HT1080 (cell line): ENCODE results near the gene UTRN. TPM values are rescaled to one million over a fixed set of nuclear protein-coding genes. Genes with fewer than 3 reads are reported as not detected.
A peak's percentile ranks its signal among the peaks of the same experiment; 100 is the strongest.

Experiments used
- DNase-seq: peaks from one replicate; pipeline ENCODE4 v3.0.0-alpha.2; 2015; ENCODE audit warnings: low read depth
- polyA plus RNA-seq, 2 experiments: library from polyadenylated mRNA; depleted of rRNA; stranded (reverse); fragments of >200 nt; gene quantifications; 2 replicates each; pipeline ENCODE4 v1.2.3, GENCODE V29; 2015
- total RNA-seq: library from RNA; depleted of rRNA; stranded (reverse); fragments of >200 nt; shearing (Covaris generic); gene quantifications from 2 replicates; pipeline ENCODE4 v1.2.3, GENCODE V29; 2014; rRNA removed

UTRN gene
- 26.0 and 34.3 TPM in 2 replicates for total RNA-seq
- polyA plus RNA-seq (2015; cell fraction: cytosol; rRNA removed), result 8.1 and 10.1 TPM in 2 replicates
- 74.9 and 82.3 TPM in 2 replicates for polyA plus RNA-seq (2015; cell fraction: nucleus; rRNA removed)

DNA sequence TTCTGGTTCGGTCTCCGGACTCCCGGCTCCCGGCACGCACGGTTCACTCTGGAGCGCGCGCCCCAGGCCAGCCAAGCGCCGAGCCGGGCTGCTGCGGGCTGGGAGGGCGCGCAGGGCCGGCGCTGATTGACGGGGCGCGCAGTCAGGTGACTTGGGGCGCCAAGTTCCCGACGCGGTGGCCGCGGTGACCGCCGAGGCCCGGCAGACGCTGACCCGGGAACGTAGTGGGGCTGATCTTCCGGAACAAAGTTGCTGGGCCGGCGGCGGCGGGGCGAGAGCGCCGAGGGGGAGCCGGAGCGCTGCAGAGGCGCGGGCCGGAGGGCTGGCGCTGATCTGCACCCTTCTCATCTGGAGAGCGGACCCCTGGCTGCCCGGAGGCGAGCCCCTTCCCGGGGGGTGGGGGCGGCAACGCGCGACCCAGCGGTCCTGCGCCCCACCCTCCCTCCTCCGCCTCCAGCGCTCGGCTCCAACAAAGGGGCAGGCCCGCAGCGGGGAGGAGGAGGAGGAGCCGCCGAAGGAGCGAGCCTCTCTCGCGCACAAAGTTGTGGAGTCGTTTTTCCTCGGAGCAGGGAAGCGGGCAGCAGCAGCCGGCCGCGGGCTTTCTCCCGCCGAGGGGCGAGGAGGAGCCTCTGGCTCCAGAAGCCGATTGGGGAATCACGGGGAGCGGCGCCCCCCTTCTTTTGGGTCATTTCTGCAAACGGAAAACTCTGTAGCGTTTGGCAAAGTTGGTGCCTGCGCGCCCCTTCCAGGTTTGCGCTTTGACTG lies at the start of gene UTRN:
UTRN (plus strand) TSS at position 553 of the 765 bp plus-strand sequence. CDS start 6,494 bp downstream, outside the sequence.
- peak; percentile 86 for DNase-seq

DNA sequence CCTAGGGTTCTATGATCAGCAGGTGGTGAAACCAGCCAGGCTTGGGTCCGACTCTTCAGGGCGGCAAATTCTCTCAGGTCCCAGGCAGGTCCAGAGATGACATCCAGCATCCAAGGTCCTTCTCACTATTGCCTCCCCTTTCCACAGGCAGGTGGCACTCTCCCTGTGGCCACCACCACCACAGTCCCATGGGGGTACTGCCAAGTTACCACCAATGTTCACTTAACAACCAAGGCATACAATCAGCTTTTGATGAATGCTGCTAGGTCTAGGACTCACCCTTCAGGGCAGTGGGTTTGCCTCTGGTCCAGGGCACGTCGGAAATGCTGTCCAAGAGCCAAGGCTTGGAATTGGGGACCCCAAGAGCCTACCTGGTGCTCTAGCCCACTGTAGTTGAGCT lies 40.4 kb upstream of the UTRN start:
- no peak for DNase-seq

DNA sequence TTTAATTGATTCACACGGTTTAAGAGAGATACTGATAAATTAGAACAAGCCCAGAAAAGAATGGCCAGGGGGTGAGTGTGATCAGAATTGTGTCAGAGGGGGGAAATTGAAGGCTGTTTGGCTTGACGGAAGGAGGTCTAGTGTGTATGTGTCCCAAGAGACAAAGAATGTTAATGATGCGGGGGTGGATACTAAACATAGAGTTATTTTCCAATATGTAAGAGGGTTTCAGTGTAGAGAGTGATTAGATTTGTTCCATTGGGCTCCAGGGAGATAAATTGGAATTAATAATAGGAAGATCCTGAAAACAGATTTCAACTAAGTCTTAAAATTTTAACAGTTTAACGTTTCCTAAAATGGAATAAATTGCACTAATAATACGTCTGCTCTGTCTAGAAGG lies 38.1 kb upstream of the UTRN start:
- DNase-seq, result no peak

DNA sequence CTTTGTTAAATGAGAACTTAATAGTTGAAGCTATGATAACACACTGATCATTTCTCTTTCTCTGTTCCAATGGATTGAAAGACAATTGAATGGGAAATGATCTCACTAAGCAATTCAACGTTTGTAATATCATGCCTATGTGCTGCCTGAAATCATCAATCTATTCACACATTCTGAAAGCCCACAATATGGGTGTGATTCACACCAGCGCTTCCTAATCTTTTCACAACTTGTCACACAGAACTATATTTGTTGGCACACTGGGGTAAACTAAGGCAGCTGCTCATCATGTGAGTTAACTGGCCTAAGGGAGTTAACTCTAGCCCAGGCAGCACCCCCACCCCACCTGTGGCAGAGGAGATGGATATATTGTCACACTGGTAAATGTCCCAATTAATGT lies 37.1 kb upstream of the UTRN start:
- DNase-seq, result no peak

DNA sequence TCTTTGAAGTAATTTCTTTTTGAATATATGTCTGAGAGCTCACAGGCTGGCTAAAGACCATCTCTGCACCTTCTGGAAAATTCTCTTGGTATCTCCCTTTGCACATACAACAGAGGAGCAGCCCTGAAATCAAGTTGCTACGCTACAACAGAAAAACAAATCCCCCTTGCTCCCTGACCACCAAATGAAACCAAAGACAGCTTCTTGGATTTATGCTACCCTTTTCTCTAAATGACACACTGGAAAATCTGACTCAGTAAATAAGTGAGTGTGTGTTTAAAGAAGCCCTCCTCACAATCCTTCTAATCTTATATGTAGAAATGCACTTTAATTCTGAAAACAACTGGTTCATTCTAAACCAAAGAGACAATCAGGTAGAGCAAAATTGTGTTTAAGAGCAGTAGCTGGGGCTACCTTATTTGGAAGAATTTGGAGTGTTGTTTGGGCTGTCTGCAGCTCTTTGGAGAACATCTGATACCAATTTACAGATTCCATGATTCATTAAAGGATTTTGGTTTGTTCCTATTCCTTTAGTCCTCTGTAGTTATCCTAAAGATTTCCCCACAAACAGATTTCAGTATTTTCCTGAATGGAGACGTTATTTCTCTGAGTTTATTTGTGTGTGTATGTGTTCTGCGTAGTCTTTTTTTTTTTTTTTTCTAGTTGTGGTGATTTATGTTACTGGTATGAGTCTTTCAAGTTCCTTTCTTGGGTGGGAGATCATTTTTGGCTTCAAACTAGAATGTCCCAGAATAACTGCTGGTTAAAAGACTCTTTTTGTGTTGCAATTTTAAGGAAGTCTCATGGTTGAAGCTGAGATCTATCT lies 36.4 kb upstream of the UTRN start:
- DNase-seq, result peak; percentile 8

DNA sequence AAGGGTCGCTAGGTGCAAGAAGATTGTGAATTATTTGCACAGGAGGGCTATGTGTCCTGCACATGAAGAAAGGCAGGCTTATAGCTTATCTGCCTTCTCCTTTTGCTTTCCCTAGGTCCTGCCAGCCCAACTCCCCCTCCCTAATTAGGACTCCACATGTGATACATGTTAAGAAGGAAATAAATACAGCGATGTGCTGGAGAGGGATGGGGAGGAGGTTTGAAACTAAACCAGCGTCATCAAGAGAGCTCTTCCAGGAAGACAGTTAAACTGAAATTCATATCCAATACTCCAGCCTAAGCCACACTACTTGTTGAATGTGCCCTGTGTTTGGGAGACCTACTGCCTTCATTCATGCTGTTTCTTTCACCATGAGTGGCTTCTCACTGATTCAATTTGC lies 34.9 kb upstream of the UTRN start:
- no peak for DNase-seq

DNA sequence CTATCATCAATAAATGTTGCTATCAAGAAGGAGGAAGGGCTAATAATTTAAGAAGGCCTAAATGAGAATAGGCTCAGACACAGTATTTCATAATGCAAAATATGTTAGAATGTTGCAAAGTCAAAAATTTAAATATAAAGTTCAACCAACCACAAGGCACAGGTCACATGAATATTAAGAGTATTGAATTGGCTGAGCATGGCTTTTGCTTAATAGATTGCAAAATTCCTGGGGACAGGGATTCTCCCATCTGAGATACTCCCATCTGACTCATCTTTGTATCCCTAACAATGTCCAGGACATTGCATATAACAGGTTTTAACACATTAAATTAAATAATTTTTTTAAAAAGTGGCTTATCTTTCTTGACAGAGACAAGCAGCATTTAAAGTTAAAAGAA lies 32.9 kb upstream of the UTRN start:
- no peak for DNase-seq

DNA sequence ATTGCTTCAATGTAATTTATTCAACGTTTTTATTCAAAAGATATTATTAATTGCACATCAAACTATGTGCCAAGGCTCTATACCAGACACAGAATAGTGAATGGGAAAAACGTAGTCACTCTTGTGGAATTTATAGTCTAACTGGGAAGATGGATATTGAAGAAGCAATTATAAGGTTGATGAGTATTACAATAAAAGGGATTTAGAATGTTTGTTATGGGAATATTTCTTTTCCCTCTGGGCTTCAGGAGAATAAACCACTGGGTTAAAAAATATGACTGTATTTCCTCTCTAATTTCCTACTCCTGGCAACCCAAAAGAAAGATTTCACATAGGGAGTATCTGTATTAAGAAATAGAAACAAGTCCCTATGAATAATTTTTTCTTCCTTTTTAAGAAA lies 25.1 kb upstream of the UTRN start:
- peak; percentile 15 for DNase-seq

DNA sequence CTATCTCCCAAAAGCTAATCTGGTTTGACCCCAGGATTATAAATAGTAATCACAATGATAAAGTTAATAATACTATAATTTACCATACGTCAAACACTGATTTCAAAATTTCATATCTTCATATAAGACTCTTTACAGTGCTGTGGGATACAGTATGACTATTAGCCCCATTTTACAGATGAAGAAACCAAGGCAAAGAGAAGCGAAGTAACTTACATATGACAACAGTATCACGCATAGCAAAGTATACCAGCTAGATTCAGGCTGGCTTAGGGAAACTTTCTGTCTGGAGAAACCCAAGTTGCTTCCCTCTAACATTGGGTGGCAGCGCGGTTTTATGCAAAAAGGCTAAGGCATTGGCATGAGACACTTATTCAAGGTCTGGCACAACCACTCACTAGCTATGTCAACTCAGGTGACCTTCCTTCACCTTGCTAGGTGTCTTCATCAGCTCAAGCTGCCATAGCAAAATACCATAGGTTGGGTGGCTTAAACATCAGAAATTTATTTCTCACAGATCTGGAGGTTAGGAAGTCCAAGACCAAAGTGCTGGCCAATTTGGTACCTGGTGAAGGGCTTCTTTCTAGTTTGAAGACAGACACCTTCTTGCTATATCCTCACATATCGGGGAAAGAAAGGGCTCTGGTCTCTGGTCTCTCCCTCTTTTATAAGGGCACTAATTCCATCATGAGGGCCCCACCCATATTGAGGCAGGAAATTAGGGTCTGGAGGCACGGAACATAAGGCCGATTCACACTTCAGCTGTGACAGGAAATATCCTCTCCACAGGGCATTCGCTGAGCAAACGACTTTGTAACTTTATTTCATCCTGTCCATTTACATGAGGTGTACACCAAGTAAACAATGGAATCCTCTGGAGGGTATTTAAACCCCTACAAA lies 22.4 kb upstream of the UTRN start:
- no peak for DNase-seq

DNA sequence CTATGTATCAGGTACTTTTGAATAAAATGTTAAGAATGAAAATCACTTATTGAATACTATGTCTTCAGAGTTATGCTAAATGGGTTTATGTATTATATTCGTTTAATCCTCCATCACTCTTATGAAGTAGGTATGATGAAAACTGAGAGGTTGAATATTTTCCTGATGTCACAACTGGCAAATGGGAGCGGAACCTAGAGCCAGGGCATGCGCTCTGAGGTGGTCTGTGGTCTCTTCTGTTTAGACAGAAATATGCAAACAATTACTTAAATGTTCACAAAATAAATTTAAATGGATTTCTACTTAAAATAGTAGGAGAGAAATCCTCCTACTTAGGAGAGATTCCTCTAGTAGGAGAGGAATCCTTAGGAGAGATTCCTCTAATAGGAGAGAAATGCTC lies 21.3 kb upstream of the UTRN start:
- DNase-seq, result no peak

DNA sequence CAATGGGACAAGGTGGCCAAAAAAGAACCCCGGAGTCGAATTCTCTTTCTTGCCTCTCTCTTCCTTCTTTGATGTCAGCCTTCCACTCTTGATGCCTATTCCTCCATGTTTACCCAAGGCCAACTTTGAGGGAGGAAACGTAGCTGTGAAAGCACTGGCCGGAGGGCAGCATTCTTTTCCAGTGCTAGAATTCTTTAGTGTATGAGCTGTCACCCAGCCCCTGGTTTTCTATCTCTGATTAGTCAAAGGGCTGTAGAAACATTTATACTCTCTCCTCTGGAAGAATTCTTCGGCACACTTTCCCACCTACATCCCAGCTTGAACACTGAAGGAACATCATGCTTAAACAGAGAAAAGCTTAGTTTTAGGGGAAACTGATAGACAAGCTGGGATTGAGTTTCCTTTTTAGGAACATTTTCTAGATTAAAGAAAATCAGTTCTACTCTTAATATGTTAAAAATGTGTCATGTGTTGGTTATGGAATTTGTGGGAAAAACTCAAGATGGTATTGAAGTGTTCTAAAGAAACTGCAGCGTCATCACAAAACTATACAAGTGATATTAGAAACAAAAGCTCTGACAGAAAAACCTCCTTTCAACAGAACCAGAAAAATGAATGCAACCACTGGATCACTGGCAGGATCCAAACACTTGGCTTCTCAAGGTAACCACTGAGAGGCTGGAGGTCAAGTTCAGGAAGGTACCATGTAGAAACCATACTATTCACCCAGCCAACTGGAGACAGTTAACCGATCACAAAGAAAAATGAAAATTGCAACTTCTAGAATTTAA lies 20.7 kb upstream of the UTRN start:
- DNase-seq, result peak; percentile 93

DNA sequence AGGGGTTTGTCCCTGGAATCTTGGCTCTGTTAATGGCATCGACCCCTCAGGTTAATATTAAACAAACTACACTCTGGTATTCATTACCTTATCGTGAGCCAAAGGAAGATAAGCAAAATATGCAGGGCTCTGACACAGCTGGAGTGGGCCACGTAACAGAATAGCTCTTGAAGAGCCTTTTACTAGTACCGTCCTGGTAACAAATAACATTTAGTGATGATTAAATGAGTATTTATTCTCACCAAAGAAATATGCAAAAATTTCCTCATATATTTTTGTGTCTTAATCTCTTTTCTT lies 20.1 kb upstream of the UTRN start:
- DNase-seq, result no peak

DNA sequence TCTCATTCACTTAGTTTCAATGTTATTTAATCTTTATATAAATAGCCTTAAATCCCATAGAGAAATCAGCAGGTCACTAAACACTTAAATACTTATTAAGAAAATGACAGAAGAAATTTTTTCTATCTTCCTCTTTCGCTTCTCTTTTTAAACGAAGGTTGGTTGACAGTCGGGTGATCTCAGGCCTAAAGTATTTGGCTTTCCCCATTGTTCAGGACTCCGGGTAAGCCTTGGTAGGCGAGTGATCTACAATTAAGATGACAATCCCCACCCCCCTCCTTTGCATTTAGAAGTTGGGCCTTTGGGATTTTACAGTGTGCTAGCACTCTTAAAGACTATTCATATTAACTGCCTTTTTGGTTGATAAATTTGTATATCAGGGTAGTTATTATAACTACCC lies 19.7 kb upstream of the UTRN start:
- DNase-seq, result peak; percentile 78

DNA sequence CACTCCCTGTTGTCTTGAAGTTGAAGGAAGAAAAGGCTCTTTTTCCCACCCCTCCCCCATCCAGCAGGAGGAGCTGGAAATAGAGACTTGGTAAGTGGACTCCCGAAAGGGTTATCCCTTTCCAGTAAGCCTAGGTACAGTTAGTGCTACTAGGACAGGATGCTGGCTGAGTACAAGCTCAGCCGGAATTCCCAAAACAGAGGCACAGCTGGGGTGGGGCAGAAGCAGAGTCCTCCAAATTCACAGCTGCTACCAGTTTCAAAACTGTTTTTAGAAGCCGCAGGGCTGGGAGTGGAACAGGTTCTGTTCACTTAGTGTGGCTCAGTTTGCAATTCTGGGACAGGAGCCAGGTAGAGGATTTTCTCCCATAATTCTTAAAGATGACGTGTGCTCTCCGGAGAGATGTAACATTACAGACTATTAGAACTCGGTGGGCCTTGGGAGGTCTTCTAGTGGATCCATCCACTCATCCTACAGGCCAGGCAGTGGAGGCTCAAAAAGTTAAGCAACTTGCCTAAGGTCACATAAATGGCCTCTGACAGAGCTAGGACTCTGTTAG lies 19.0 kb upstream of the UTRN start:
- DNase-seq, result peak; percentile 47

DNA sequence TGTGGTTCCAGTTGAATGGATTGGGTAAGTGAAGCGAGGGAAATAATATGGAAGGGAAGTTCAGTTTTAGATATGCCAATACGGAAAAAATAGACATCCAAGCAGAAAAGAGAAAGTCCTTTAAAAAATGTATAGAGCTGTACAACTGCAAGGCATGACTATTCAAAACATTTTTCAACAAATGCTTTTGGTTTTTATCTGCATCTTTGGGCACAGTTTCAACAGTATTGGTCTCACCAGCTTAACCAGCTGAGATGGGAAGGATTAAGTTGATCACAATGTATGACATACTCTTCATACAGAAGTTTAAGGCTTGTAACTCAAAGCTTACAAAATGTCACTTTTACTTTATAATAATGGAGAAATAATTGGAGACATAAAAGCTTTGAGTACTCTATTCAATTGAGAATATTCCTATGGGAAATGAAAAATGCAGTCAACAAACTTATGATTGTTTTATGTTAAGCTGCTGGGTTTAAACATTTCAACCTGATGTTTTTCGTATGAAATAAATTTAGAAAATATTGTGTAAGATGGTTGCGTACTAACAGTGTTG lies 16.3 kb upstream of the UTRN start:
- no peak for DNase-seq

DNA sequence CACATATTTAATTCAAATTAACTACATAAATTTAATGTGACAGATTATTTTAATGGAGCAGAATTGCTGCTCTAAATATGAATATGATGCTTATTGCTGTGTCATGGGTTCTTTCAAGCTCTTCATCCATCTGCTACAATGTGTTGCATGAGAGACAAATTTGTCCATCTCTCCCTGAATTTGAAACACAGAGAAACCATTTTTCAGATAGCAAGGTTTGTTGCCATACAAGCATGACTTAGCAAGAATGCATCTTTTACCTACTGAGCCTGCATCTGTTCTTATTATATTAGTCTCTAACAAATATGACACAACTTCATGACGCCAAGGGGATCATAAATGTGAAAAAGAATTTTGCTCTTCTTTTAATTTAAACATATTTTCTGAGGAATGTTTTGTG lies 8.0 kb upstream of the UTRN start:
- DNase-seq, result no peak

DNA sequence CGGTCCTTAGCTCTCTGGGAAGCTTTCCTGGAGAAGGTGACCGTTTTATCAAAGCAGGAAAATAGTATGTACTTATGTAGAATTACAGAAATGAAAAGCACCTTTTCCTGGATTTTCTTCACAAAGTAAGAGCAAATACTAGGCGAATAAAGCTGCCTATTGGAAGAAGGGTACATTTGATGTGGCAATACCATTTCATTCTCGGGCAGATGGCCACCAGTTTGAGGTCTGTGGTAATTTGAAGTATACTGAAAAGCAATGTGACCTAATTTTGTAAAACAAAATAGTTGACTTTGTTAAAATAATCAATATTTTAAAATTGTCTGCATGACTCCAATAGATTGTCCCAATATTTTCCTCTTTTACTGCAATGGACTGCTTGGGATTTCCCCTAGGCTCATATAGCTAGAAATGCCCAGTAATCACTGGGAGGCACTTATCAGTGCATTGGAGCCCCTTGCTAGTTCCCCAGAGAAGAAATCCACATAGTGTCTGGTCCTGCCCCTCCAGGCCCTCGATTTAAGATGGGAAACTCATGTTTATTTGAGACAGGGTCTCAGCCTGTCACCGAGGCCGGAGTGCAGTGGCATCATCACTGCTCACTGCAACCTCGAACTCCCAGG lies 7.4 kb upstream of the UTRN start:
- DNase-seq, result no peak

DNA sequence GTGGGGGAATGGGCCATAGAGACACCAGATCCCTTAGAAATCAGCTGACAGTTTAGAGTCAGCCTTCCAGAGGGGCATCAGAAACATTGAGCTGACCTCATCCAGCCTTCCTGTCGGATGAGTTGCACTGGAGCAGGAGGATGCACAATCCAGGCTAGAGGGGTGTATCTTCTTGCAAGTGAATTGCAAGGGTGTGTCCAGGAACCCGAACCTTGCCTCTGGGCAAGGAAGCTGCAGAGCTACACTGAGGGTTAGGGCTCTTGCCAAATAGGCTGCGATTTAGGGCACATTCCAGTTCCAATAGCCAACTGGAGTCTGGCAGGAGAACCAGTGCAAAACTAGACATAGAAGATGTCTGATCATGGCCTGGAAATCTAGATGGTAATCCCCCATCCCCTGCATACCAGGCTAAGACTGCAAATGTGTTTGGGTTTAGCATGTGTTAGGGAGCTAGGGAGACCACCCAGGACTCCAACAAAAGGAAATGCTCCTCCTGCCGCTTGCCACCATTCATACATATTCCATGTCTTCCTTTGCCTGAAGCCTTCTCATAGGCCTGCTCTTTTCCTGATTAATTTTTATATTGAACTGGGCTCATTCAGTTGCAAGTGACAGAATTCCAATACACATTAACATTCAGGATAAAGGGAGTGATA lies 6.3 kb upstream of the UTRN start:
- peak; percentile 24 for DNase-seq

DNA sequence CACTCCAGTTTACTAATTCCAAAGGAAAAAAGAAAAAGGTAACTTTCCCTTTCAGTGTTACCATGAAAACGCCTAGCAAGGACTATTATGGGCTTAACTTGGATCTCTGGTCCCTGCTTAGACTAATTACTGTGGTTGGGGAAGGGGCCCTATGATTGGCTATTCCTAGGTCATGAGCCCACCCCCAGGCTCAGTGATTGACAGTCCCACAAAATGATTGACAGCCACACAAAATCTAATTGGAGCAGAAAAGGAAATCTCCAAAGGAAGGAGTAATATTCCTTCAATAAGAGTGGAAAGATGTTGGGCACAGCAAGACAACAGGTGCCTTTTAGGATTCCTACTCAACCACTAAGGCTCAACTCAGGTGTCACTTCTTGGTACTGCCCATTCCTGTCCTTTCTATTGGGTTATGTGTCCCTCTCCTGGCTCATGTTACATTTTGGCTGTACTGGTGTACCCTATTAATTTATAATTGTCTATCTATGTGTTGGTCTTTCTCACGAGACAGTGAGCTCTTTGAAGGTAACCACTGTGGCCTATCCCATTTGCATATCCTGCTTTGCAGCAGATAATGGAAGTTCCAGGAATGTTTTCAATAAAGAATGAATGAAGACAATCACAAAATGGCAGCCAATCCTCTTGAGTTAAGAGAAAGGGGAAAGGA lies 5.5 kb upstream of the UTRN start:
- DNase-seq, result no peak
